ENCODE measurements around the gene MYO6.

The MYO6 gene

DNA sequence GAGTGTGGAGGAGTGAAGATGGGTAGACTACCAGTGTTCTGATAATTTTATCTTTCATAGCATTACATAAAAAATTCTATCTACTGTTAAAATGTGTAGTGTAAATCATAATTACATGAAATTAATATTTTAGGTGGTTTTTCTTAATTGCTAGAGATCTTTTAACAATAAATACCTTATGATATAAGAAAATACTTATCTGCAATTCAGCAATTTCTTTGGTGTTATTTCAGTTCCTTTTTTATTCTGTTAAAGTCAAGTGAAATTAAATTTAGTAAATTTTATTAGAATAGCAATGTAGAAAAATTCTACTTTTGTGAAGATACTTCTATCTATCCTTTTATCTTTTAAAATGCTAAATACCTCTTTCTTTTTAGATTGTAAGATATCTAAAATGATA is 219.1 kb downstream of the MYO6 start:
- DNase-seq, result no peak
